ENCODE data around the gene ABCC9.

The ABCC9 gene

GRCh38 chr12:21764065-21764464, 177.2 kb downstream of the ABCC9 start:
- Histone ChIP-seq H3K27ac (no peak overlapping the region), H3K4me3 (no peak overlapping the region), H3K36me3 (ENCODE audit: insufficient read depth, low read length) (no peaks in the 10 kb centered on the region), H3K9ac (ENCODE audit: insufficient read length) (no peak overlapping the region), H3K9me3 (ENCODE audit: low read depth, low read length) (no peaks in the 10 kb centered on the region)
- TF ChIP-seq POLR2AphosphoS5 (IDR thresholded peaks at IDR 0.05; ENCODE audit: borderline replicate concordance, low read depth, low read length), result no peak
- TF ChIP-seq EZH2 (IDR thresholded peaks at IDR 0.05), result no peak
- no peak for TF ChIP-seq FOXP2 (optimal IDR thresholded peaks at IDR 0.05; ENCODE audit: control extremely low read depth, extremely low read length, insufficient read depth)
- DNase-seq (ENCODE audit: low read depth, low spot score), result no peak

- TF ChIP-seq FOXP2 (optimal IDR thresholded peaks at IDR 0.05; ENCODE audit: control extremely low read depth, extremely low read length, insufficient read depth) (no peak), POLR2AphosphoS5 (IDR thresholded peaks at IDR 0.05; ENCODE audit: borderline replicate concordance, low read depth, low read length) (no peak), EZH2 (IDR thresholded peaks at IDR 0.05) (no peak)
Measured at GRCh38 chr12:21763531-21763930, 177.7 kb downstream of the ABCC9 start.

GRCh38 chr12:21759737-21760136, 181.5 kb downstream of the ABCC9 start:
- DNase-seq (ENCODE audit: low read depth, low spot score), result no peak
- H3K9ac ChIP-seq (ENCODE audit: insufficient read length), result no peak overlapping the region
- no peak overlapping the region for H3K4me3 ChIP-seq
- H3K36me3 ChIP-seq (ENCODE audit: insufficient read depth, low read length), result no peaks in the 10 kb centered on the region
- TF ChIP-seq EZH2 (IDR thresholded peaks at IDR 0.05), result no peak
- no peaks in the 10 kb centered on the region for H3K9me3 ChIP-seq (ENCODE audit: low read depth, low read length)
- no peak overlapping the region for H3K27ac ChIP-seq

More at GRCh38 chr12:21763531-21763930, 177.7 kb downstream of the ABCC9 start:
- no peak overlapping the region for H3K4me3 ChIP-seq
- no peak overlapping the region for H3K27ac ChIP-seq
- no peak overlapping the region for H3K9ac ChIP-seq (ENCODE audit: insufficient read length)
- DNase-seq (ENCODE audit: low read depth, low spot score), result no peak
- H3K36me3 ChIP-seq (ENCODE audit: insufficient read depth, low read length), result no peaks in the 10 kb centered on the region
- no peaks in the 10 kb centered on the region for H3K9me3 ChIP-seq (ENCODE audit: low read depth, low read length)

DNA sequence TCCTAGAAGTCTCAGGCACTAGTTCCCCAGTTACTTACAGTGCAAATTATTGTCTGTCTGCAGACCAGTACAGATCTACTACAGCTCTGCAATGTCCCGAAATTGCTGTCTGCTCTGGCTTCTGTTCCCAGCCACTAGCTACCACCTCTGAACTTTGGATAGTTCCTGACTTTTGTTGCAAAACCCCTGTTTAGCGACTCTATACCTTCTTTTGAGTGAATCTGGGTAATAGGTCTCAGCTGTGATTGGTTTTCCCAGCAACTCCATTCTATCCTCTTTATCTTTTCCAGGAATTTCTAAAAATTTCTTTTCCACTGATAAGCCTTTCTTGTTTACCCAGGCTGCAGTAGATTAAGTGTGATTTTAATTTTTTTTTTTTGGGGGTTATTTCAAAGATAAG, 183.5 kb downstream of the ABCC9 start:
- H3K27ac ChIP-seq, result no peak overlapping the region
- no peak overlapping the region for H3K4me3 ChIP-seq
- TF ChIP-seq FOXP2 (optimal IDR thresholded peaks at IDR 0.05; ENCODE audit: control extremely low read depth, extremely low read length, insufficient read depth) (no peak), EZH2 (IDR thresholded peaks at IDR 0.05) (no peak), POLR2AphosphoS5 (IDR thresholded peaks at IDR 0.05; ENCODE audit: borderline replicate concordance, low read depth, low read length) (no peak)
- no peaks in the 10 kb centered on the region for H3K36me3 ChIP-seq (ENCODE audit: insufficient read depth, low read length)
- no peak overlapping the region for H3K9ac ChIP-seq (ENCODE audit: insufficient read length)
- H3K9me3 ChIP-seq (ENCODE audit: low read depth, low read length), result no peaks in the 10 kb centered on the region
- DNase-seq (ENCODE audit: low read depth, low spot score), result no peak

DNA sequence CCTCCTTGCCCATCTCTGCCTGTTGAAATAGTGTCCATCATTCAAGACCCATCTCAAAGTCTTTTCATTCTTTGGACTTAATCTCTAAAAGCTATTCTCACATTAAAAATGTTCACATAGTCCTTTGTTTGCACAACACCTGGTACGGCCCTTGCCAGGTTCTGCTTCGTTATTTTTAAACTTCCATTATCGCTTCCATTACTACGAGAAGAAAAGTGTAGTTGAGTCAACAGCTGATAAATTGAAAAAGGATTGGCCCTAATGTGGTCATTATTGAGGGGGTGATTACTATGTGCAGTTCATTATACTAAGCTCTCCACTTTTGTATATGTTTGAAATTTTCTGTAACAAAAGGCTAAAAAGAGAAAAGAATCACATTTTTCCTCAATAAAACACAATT, 184.5 kb downstream of the ABCC9 start:
- DNase-seq (ENCODE audit: low read depth, low spot score), result no peak
- H3K9me3 ChIP-seq (ENCODE audit: low read depth, low read length), result no peaks in the 10 kb centered on the region
- no peak overlapping the region for H3K27ac ChIP-seq
- H3K36me3 ChIP-seq (ENCODE audit: insufficient read depth, low read length), result no peaks in the 10 kb centered on the region
- H3K4me3 ChIP-seq, result no peak overlapping the region
- TF ChIP-seq EZH2 (IDR thresholded peaks at IDR 0.05) (no peak), POLR2AphosphoS5 (IDR thresholded peaks at IDR 0.05; ENCODE audit: borderline replicate concordance, low read depth, low read length) (no peak), FOXP2 (optimal IDR thresholded peaks at IDR 0.05; ENCODE audit: control extremely low read depth, extremely low read length, insufficient read depth) (no peak)
- no peak overlapping the region for H3K9ac ChIP-seq (ENCODE audit: insufficient read length)

- no peak overlapping the region for H3K4me3 ChIP-seq
- H3K27ac ChIP-seq, result no peak overlapping the region
- no peak for DNase-seq (ENCODE audit: low read depth, low spot score)
- TF ChIP-seq FOXP2 (optimal IDR thresholded peaks at IDR 0.05; ENCODE audit: control extremely low read depth, extremely low read length, insufficient read depth) (no peak), POLR2AphosphoS5 (IDR thresholded peaks at IDR 0.05; ENCODE audit: borderline replicate concordance, low read depth, low read length) (no peak), EZH2 (IDR thresholded peaks at IDR 0.05) (no peak)
- H3K9me3 ChIP-seq (ENCODE audit: low read depth, low read length), result no peaks in the 10 kb centered on the region
- no peak overlapping the region for H3K9ac ChIP-seq (ENCODE audit: insufficient read length)
- no peaks in the 10 kb centered on the region for H3K36me3 ChIP-seq (ENCODE audit: insufficient read depth, low read length)
Measured at GRCh38 chr12:21751517-21751916, 189.7 kb downstream of the ABCC9 start.
